ENCODE measurements around the gene LVRN.

Gene LVRN

DNA sequence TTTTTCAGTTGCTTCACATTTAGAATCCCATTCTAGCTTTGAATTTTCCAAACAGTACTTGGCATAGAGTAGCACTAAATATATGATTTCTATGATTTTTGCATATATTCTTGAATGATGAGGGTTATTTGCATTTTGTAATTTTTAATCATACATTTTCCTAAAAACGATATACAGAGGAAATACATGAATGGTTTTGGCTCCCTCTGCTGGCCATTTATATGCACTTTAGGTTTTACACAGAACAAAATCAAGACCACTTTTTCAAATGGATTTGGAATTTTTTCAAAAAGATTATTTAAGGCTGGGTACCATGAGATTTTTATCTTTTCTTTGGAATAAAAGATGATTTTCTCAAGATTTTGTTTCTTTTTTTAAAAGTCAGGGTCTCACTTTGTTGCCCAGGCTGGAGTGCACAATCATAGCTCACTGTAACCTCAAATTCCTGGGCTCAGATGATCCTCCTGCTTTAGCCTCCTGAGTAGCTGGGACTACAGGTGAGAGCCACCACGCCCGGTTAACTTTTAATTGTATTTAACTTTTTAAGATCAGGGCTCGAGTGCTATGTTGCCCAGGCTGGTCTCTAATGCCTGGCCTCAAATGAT, 105.9 kb downstream of the LVRN start:
- Histone ChIP-seq H3K4me3 (ENCODE audit: low read depth in 1 of 2, low read length in 2 of 2) (no peak overlapping the region), H3K4me1 (ENCODE audit: control insufficient read depth in 1 of 2, insufficient read depth in 2 of 2, low read length in 2 of 2) (no peaks in the 10 kb centered on the region), H3K36me3 (ENCODE audit: control insufficient read depth in 1 of 2, insufficient read depth in 2 of 2, low read length in 2 of 2) (no peaks in the 10 kb centered on the region), H3K27me3 (ENCODE audit: low read depth, low read length) (no peaks in the 10 kb centered on the region), H3K9me3 (ENCODE audit: control insufficient read depth in 1 of 2, low read length in 2 of 2) (no peaks in the 10 kb centered on the region), H3K27ac (ENCODE audit: low read length) (no peak overlapping the region)

- Histone ChIP-seq H3K4me3 (ENCODE audit: low read depth in 1 of 2, low read length in 2 of 2) (no peak overlapping the region), H3K36me3 (ENCODE audit: control insufficient read depth in 1 of 2, insufficient read depth in 2 of 2, low read length in 2 of 2) (no peaks in the 10 kb centered on the region), H3K9me3 (ENCODE audit: control insufficient read depth in 1 of 2, low read length in 2 of 2) (no peaks in the 10 kb centered on the region), H3K4me1 (ENCODE audit: control insufficient read depth in 1 of 2, insufficient read depth in 2 of 2, low read length in 2 of 2) (no peaks in the 10 kb centered on the region), H3K27ac (ENCODE audit: low read length) (no peak overlapping the region), H3K27me3 (ENCODE audit: low read depth, low read length) (no peaks in the 10 kb centered on the region)
These were observed 108.9 kb downstream of the LVRN start for GRCh38 chr5:116071211-116071610.

DNA sequence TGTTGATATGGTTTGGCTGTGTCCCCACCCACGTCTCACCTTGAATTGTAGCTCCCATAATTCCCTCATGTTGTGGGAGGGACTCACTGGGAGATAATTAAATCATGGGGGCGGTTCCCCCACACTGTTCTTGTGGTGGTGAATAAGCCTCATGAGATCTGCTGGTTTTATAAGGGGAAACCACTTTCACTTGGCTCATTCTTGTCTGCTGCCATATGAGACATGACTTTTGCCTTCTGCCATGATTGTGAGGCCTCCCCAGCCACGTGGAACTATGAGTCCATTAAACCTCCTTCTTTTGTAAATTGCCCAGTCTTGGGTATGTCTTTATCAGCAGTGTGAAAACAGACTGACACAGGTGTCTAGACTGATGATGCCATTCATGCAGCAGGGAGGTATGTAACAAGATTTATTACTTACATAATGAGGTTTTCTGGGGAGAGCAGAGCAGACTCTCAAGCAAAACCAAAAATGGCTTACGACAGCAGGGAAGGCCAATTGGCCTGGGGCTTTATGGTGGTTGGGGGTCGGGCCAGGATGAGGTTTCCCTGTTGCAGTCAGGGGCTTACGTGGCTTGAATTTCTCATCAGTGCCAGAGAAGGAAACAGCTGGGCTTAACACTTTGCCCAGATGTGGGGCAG, 113.0 kb downstream of the LVRN start:
- Histone ChIP-seq H3K36me3 (ENCODE audit: control insufficient read depth in 1 of 2, insufficient read depth in 2 of 2, low read length in 2 of 2) (no peaks in the 10 kb centered on the region), H3K9me3 (ENCODE audit: control insufficient read depth in 1 of 2, low read length in 2 of 2) (no peaks in the 10 kb centered on the region), H3K4me1 (ENCODE audit: control insufficient read depth in 1 of 2, insufficient read depth in 2 of 2, low read length in 2 of 2) (no peaks in the 10 kb centered on the region), H3K4me3 (ENCODE audit: low read depth in 1 of 2, low read length in 2 of 2) (no peak overlapping the region), H3K27ac (ENCODE audit: low read length) (no peak overlapping the region), H3K27me3 (ENCODE audit: low read depth, low read length) (no peaks in the 10 kb centered on the region)

- no peaks in the 10 kb centered on the region for H3K9me3 ChIP-seq (ENCODE audit: control insufficient read depth in 1 of 2, low read length in 2 of 2)
These were observed 114.2 kb downstream of the LVRN start for GRCh38 chr5:116076496-116076895.

More at GRCh38 chr5:116076496-116076895, 114.2 kb downstream of the LVRN start:
- H3K27me3 ChIP-seq (ENCODE audit: low read depth, low read length), result no peaks in the 10 kb centered on the region
- no peaks in the 10 kb centered on the region for H3K4me1 ChIP-seq (ENCODE audit: control insufficient read depth in 1 of 2, insufficient read depth in 2 of 2, low read length in 2 of 2)
- H3K36me3 ChIP-seq (ENCODE audit: control insufficient read depth in 1 of 2, insufficient read depth in 2 of 2, low read length in 2 of 2), result no peaks in the 10 kb centered on the region
- no peak overlapping the region for H3K27ac ChIP-seq (ENCODE audit: low read length)
- no peak overlapping the region for H3K4me3 ChIP-seq (ENCODE audit: low read depth in 1 of 2, low read length in 2 of 2)

All from muscle layer of duodenum (tissue), 2 donors.